Kidney epithelial cell (primary cell): ENCODE results near the gene FHL3. TPM values are rescaled to one million over a fixed set of nuclear protein-coding genes. Genes with fewer than 3 reads are reported as not detected.
A peak's percentile ranks its signal among the peaks of the same experiment; 100 is the strongest.

Source experiments
- DNase-seq: peaks from one replicate; pipeline ENCODE4 v3.0.0-alpha.2; 2010; ENCODE audit warnings: low read depth
- H3K27me3 ChIP-seq: 2 replicates; pipeline ENCODE4 v1.6.0; 2011; ENCODE audit warnings: low read length; ENCODE audit not compliant: control insufficient read depth, insufficient read depth
- H3K36me3 ChIP-seq: 2 replicates; pipeline ENCODE4 v1.5.1; 2011; ENCODE audit warnings: low read length; ENCODE audit not compliant: control insufficient read depth, insufficient read depth
- H3K4me3 ChIP-seq: 2 replicates; pipeline ENCODE4 v1.5.1; 2011; ENCODE audit warnings: low read depth, mild to moderate bottlenecking, control low read depth, low read length
- CTCF ChIP-seq: IDR thresholded peaks from 2 replicates; pipeline ENCODE4 v1.5.1; 2011; ENCODE audit warnings: mild to moderate bottlenecking, moderate library complexity, low read length, control low read depth, inconsistent platforms; ENCODE audit not compliant: insufficient read depth, poor library complexity, severe bottlenecking
- total RNA-seq: library from RNA; depleted of rRNA; stranded (reverse); fragments of >200 nt; gene quantifications from 2 replicates; pipeline ENCODE4 v1.2.3, GENCODE V29; 2015

Gene FHL3
- total RNA-seq, 1 donor from 2014 or later, result 40.8 TPM

GRCh38 chr1:38028671-38029070 lies 23.4 kb upstream of the FHL3 start:
- peak; percentile 11 for TF ChIP-seq CTCF
- Histone ChIP-seq H3K4me3 (no peak overlapping the region), H3K36me3 (no peaks in the 10 kb centered on the region), H3K27me3 (no peaks in the 10 kb centered on the region)
- DNase-seq, result no peak

GRCh38 chr1:38028105-38028591 lies 22.8 kb upstream of the FHL3 start:
- H3K27me3 ChIP-seq, result no peaks in the 10 kb centered on the region
- no peaks in the 10 kb centered on the region for H3K36me3 ChIP-seq
- no peak overlapping the region for H3K4me3 ChIP-seq
- DNase-seq, result no peak
- TF ChIP-seq CTCF, result no peak

- TF ChIP-seq CTCF, result no peak
- H3K27me3 ChIP-seq, result no peaks in the 10 kb centered on the region
- H3K4me3 ChIP-seq, result no peak overlapping the region
- no peak for DNase-seq
- H3K36me3 ChIP-seq, result no peaks in the 10 kb centered on the region
These were observed 22.1 kb upstream of the FHL3 start for GRCh38 chr1:38027201-38028104.

DNA sequence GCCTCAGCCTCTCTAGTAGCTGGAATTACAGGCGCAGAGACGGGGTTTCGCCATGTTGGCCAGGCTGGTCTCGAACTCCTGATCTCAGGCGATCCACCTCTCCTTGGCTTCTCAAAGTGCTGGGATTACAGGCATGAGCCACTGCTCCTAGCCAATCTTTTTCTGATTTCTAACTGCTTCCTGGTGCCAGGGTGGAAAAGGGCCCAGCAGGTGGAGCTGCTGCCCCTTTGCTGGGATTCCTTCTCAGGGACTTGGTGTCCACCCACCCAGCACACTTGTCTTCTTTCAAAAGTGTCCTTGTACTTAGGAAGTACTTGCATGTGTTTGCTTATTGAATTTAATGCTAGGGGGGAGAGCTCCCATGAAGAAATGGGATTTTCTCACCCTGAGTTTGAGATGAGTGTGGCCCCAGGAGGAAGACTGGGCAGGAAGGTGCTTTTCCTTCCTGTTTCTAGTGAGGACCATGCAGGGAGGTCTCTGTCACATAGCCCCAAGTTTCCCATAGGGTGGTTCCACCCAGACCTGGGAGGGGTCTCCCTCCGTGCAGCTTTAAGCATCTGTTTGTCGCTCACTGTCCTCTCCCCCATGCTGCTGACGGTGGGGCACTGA lies 21.4 kb upstream of the FHL3 start:
- H3K27me3 ChIP-seq, result no peaks in the 10 kb centered on the region
- no peak for DNase-seq
- peak; percentile 88 for TF ChIP-seq CTCF
- no peaks in the 10 kb centered on the region for H3K36me3 ChIP-seq
- no peak overlapping the region for H3K4me3 ChIP-seq

DNA sequence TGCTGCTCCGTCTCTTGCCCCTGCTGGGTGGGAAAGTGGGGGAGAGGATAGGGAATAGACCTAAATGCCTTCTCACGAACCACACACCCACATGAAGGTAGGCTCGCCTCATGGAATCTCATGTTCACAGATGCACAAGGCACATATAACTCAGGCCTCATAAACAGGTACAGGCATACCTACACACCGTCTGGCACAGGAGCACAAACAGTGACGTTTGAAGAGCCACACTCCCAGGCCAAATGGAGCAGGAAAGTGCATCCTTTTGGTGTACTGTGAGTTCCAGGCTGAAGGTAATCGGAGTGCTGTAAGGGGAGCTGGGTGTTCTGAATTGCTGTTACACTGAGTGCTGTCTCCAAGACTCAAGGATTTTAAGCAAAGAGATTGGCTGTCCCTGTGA lies 20.4 kb upstream of the FHL3 start:
- H3K4me3 ChIP-seq, result no peak overlapping the region
- no peaks in the 10 kb centered on the region for H3K27me3 ChIP-seq
- H3K36me3 ChIP-seq, result no peaks in the 10 kb centered on the region
- TF ChIP-seq CTCF, result no peak
- no peak for DNase-seq

DNA sequence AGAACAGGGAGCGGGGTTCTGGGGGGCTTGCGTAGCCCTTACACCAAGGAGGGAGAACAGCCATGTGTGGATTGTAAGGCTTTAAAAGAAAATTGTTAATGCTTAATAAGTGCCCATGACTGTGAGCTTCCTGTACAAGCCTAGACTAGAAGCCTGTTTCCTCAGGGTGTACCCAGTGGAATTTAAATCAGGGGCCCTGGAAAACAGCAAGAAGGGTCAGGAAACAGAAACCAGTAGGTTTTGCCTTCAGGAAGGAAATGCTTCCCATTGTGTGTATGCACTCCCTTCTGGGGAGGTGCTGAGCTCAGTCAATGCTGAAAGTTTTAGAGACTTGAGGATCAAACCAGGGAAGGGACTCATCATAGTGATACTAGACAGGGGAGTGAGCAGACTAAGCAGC lies 19.9 kb upstream of the FHL3 start:
- Histone ChIP-seq H3K36me3 (no peaks in the 10 kb centered on the region), H3K4me3 (no peak overlapping the region)
- no peak for TF ChIP-seq CTCF

More for the DNA sequence above, 19.9 kb upstream of the FHL3 start:
- no peaks in the 10 kb centered on the region for H3K27me3 ChIP-seq
- no peak for DNase-seq
